Right ventricle myocardium inferior (tissue), 1 donor: ENCODE results near the gene SRSF5. TPM values are rescaled to one million over a fixed set of nuclear protein-coding genes. Genes with fewer than 3 reads are reported as not detected.
"Not testable (repeated sequence)": the region's sequence is repeated elsewhere in the genome, so short reads cannot be mapped to it uniquely, and the experiment has no call there.

Experiments
- ATAC-seq: fragments of 200-7000 bp; cut with Tn5 transposase; one replicate; pipeline ENCODE4 v1.9.1; 2020; ENCODE audit warnings: mild to moderate bottlenecking, moderate library complexity
- DNase-seq: peaks from one replicate; pipeline ENCODE4 v3.0.0; 2021; ENCODE audit errors: missing footprints
- intact Hi-C: fragments of 100-400 bp; cut with DNase I; formaldehyde crosslinking; loops from one replicate; pipeline ENCODE4 v1.11.0; 2022
- total RNA-seq: library from RNA; stranded (reverse); fragmentation: NEBNext Ultra II Directional; extraction: Animal tissue kit (Norgen Biotek cat#: 25700); gene quantifications from one replicate; pipeline ENCODE4 v1.2.1, GENCODE V29; 2021
- donor health status: DM: no; HTN: yes; CAD: no; lungs with severe emphysema.

The SRSF5 gene
- total RNA-seq, 1 donor from 2014 or later, result 120 TPM

DNA sequence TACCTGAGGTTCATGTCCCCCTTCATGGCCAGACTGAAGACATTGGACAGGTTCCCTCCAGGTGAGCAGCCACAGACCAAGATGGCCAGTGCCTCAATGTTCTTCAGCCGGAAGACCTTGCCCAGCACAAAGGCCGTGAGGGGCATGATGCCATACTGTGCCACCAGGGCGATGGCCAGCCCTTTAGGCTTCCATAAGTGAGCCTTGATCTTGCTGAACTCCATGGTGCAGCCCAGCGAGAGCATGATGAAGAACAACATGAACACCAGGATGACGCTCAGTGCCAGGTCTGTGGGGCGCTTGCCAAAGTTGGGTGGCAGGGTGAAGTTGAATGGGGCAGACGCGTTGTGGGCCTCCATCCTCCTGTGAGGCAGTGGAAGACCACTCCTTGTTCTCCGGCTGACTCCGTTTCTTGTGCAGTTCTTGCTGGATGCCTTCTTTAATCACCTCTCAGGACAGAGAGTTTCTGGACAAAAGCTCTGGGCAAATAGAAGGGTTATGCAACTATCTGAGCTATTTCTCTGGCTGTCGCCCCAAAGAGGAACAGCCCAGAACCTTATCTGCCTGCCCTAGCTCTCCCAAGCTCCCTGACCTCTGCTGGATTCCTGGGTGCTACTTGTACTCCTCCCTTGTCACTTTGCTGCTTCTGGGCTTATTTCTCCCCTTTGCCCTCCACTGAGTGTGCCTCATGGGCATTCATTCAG is 30.0 kb downstream of the SRSF5 start, which contains the start of gene SLC10A1:
Gene SLC10A1, minus strand, starts transcription at position 445 of the 704 bp plus-strand sequence. Its CDS starts 86 bp downstream, at position 359.
- intact Hi-C loops, result no loop called here
- no peak for DNase-seq
- ATAC-seq, result peak; percentile 74

DNA sequence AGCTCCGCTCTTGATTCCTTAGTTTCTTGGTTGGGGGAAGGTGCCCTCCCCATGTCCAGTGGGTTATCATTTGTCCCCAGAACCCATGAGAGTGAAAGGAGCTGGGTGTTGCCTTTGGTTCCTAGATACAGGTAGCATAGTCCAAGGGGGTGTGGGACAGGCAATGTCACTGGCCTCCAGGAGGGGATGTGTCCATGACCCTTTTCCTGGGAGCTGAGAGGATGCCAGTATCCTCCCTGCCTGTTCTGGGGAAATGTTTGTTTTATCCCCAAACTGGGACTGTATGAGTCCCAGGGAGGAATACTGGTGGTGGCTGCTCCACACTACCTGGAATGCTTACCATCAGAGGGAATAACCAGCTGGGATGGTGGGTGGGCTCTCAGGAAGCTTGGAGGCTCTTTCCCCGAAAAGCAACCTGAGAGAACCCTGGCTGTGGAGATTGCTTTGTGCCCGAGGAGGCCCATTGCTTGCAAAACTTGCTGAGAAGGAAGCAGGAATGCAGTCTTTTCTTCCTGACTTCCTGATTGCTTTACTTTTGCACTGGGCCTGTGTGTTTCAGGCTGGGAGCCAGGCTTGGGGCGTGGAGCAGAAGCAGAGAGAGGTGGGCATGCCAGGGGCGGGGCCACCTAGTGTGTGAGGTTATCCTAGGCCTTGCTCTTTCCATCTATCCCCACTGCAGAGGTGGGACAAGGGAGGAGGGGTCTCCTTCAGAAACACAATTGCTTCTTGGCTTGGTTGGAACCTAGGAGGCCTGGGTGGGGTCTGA is 30.8 kb downstream of the SRSF5 start:
- intact Hi-C loops, result no loop called here
- no peak for DNase-seq
- ATAC-seq, result no peak

DNA sequence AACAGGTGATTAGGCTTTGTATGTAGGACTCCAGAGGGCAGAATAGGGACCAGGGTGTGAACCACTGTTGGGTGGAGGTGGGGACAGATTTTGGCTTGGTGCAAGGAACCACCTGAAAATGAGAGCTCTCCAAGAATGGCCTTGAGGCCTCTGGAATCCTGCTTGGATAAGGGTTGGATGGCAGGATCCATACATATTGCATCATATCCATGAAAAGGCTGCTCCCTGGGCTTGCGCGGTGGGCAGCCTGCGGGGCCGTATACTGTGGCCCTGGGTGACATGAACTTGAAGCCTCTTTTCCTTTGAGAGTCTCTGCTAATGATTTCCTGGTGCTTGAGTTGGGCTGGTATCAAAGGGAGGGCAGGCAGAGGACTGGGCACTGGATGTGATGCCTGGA is 31.4 kb downstream of the SRSF5 start:
- no peak for ATAC-seq
- DNase-seq, result no peak
- intact Hi-C loops, result no loop called here

DNA sequence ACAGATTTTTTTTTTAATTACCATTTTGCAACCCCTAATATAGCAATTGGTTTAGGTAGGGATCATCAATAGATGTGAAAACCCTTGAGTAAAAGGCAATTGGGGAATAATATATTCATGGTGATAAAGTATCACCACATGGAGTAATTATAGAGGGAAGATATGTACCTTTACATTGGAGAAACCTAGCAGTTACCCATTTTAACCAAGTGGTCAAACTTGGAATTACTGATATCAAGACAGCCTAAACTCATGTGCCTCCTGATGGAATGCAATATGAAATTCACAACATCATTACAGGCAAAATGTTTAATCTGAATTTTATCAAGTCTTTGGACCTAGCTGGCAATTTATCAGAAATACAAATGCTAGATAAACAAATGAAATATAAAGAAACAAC is 36.8 kb downstream of the SRSF5 start:
- ATAC-seq, result no peak
- DNase-seq, result no peak
- intact Hi-C loops, result no loop called here

DNA sequence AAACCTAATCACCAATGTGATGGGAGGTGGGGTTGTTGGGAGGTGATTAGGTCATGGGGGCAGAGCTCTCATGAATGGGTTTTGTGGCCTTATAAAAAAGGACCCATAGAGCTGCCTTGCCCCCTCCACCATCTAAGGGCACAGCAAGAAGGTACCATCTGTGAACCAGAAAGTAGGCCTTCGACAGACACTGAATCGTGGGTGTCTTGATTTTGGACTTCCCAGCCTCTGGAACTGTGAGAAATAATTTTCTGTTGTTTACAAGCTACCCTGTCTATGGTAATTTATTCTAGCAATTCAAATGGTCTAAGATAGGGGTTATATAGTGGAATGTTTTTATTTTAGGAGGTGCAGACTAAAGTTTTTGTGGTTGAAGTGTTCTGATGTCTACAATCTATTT is 38.0 kb downstream of the SRSF5 start:
- ATAC-seq (no peak), DNase-seq (no peak)
- intact Hi-C loops, result no loop called here

DNA sequence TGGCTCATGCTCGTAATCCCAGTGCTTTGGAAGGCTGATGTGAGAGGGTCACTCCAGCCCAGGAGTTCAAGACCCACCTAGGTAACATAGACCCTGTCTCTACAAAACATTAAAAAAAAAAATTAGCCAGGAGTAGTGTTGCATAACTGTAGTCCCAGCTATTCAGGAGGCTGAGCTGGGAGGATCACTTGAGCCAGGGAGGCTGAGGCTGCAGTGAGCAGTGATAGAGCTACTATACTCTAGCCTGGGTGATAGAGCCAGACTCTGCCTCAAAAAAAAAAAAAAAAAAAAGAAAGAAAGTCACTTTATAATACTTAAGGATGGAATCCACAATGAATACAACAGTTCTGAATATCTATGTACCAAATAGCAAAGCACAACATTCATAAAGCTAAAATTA is 40.2 kb downstream of the SRSF5 start:
- intact Hi-C loops, result no loop called here
- DNase-seq (no peak), ATAC-seq (no peak)

DNA sequence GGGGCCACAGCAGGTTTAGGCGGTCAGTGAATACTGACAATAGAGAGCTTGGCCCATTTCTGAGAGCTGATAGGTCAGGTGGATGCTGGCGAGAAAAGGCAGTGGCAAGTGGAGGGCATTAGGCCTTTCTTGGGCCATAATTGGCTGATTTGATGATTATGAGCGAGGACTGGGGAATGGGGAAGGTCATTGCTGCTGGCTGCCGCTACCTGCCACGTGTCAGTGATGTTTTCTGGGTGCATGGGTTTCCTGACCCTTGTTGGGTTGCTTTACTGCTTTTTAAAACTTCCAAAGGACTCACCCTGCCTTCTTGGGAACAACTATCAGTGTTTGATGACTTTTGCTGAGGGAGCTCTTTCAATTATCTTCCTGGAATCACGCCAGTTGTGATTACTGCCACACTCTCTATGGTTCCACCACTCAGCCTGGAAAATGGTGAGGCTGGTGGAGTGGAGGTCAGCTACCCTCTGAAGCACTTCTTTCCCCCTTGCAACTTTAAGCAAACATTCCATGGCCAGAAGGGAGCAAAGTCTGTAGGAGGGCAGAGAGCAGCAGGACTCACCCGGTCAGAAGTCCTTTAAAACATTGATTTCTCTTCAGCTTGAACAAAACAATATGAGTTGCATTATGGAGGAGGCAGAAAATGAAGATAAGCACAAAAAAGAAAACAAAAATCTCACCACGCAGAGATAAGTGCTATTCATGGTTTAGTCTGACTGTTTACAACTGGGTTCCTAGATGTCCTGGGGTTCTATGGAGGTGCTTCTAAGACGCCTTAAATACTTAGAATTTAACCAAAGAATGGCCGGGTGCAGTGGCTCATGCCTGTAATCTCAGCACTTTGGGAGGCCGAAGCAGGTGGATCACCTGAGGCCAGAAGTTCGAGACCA is 42.2 kb downstream of the SRSF5 start:
- ATAC-seq (no peak), DNase-seq (no peak)
- intact Hi-C loops, result no loop called here

DNA sequence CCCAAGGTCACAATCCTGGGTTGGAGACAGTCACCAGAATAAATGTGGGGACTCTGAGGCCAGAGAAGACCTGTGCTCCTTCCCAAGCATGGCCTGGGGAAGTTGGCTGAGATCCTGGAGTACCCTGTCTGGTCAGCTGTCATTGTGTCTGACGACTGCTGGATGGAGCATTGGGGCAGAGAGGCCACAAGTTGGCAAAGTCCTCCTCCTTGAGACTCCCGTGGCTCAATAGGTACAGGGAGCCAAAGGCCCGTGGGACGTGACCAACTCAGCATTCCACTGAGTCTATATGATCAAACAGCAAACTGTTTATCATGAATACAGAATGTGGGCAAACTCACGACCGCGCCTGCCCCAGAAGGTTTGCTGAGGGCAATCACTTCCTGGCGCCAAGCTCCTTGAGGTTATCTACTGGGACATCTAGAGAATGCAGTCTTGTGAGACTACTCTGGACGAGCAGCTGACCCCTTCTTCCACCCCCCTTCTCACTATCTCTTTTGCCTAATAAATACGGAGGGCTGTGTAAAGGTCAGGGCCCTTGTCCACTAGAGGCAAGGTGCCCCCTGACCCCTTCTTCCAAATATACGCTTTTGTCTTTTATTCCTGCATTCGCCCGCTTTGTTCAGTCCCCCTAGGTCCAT is 44.4 kb downstream of the SRSF5 start:
- DNase-seq, result no peak
- ATAC-seq, result no peak
- intact Hi-C loops, result loop anchor here (10.0 kb wide), 1 partner anchor 503 kb away; no protein-coding TSS in a partner anchor

DNA sequence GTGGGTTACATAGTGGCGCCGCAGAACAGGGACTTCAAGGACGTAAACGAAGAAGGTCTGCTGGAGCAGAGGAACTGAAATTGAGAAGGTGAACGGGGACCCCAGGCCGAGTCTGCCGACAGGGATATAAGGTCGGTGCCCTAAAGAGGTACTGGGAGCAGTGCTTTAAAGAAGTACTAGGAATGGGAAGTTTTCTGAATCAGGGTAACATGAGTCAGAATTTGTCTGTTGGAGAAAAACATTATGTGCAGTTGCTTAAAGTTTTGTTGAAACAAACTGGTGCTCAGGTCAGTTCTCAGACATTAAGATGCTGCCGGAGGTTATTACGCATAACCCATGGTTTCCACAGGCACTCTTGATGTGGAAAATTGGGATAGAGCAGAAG is 44.9 kb downstream of the SRSF5 start:
- intact Hi-C loops, result loop anchor here (10.0 kb wide), 1 partner anchor 503 kb away; no protein-coding TSS in a partner anchor
- DNase-seq, result no peak
- ATAC-seq, result no peak

DNA sequence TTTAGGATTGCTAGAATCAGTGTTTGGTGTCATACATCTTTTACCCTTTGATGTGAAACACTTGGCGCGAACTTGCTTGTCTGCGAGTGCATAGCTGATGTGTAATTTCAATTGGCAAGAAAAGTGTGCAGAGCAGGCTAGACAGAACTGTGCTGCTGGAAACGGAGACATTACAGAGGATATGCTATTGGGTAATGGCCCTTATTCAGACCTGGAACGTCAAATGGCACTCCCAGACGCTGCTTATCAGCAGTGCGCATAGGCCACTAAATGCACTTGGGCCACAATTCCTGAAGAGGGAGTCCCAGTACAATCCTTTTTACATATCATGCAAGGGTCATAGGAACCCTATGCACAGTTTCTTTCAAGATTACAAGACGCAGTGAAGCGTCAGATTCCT is 45.8 kb downstream of the SRSF5 start:
- DNase-seq (no peak), ATAC-seq (no peak)
- intact Hi-C loops, result loop anchor here (10.0 kb wide), 1 partner anchor 502 kb away; no protein-coding TSS in a partner anchor

DNA sequence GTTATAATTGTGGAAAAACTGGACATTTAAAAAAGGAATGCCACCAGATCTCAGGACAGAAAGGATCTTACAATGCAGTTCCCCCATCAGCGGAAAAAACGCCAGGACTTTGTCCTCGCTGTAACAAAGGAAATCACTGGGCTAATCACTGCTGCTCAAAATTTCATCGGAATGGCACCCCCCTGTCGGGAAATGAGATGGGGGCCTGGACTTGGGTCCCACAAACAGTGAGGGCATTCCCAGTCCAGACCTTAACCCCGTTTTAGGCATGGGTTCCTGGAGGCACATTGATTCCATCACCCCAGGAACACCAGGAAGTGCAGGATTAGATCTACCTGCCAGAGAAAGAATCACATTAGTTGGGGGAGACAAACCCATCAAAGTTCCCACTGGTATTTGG is 46.4 kb downstream of the SRSF5 start:
- ATAC-seq, DNase-seq: not testable (repeated sequence)
- intact Hi-C loops, result loop anchor here (10.0 kb wide), 1 partner anchor 501 kb away; no protein-coding TSS in a partner anchor

DNA sequence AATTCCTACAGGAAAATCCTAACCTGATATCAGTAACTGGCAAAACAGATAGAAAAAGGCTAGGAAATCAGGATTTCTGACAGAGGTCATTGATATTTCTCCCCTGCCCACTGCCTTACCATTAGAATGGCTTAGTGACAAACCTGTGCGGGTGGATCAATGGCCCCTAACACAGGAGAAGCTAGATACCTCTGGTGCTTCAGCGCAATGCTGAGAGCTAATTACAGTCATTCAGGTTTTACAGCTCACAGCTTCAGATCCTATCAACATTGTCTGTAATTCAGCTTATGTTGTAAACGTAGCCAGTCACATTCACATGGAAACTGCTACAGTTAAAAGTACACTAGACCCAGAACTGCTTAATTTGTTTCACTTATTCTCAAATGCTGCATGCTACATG is 47.5 kb downstream of the SRSF5 start:
- no peak for ATAC-seq
- DNase-seq, result no peak
- intact Hi-C loops, result loop anchor here (10.0 kb wide), 1 partner anchor 500 kb away; no protein-coding TSS in a partner anchor

DNA sequence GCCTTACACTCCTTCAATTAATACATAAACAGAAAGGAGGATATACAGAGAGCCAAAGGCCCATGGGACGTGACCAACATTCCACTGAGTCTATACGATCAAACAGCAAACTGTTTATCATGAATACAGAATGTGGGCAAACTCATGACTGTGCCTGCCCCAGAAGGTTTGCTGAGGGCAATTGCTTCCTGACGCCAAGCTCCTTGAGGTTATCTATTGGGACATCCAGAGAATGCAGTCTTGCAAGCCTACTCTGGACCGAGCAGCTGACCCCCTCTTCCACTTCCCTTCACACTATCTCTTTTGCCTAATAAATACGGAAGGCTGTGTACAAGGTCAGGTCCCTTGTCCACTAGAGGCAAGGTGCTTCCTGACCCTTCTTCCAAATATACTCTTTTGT is 48.6 kb downstream of the SRSF5 start:
- intact Hi-C loops, result loop anchor here (10.0 kb wide), 1 partner anchor 499 kb away; no protein-coding TSS in a partner anchor
- ATAC-seq (no peak), DNase-seq (no peak)

DNA sequence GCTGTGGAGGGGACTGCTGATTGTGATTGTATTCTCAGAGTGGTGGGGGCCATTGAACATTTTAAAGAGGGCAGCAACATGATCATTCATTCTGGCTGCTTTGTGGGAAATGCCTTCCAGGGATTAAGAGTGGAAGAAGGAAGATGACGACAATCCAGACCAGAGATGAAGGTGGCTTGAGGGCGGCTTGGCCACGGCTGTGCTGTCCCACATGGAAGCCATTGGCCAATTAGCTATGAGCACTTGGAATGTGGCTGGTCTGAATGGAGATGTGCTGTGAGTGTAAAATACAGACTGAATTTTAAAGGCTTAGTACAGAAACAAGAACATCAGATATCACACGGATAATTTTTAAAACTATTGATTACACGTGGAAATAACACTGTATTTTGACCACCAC is 49.3 kb downstream of the SRSF5 start:
- ATAC-seq (no peak), DNase-seq (no peak)
- intact Hi-C loops, result loop anchor here (10.0 kb wide), 1 partner anchor 499 kb away; no protein-coding TSS in a partner anchor

DNA sequence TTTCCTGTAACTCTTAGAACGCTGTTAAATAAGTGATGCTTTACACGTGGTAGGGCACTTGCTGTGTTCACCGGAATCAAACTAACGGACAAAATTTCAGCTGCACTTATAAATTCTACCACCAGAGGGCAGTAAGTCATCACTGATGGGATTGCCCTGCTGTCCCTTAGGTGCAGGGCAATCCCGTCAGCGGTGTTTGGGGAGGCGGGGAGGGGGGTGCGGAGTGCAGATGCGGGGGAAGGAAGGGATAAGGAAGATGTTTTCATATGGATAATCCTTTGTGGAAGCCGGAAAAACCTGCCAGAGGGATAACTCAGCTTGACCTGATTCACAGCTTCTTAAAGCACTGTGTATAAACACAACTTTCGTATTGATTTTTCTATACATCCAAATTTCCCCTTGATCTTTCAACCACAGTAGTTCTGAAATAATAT is 51.8 kb downstream of the SRSF5 start:
- intact Hi-C loops, result loop anchor here (2.0 to 10.0 kb wide), 2 partner anchors 210 to 496 kb away; no protein-coding TSS in a partner anchor
- ATAC-seq (peak; percentile 50), DNase-seq (no peak)

DNA sequence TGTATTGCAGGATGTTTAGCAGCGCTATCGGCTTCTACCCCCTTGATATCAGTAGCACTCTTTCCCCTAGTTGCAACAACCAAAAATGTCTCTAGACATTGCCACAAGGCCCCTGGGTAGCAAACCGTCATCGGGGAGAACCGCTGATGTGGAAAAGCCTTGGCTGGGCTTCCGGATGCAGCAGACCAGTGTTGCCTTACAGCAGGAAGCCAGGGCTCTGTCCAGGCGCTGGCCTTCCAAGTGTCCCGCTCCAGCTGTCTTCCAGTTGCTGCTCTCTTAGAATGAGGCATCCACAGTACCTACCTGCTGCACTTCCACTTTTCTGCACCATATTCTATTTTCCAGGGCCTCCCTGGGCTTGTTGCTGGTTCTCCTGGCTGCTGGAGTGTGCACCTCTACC is 52.7 kb downstream of the SRSF5 start:
- intact Hi-C loops, result loop anchor here (2.0 to 10.0 kb wide), 2 partner anchors 209 to 495 kb away; no protein-coding TSS in a partner anchor
- ATAC-seq, result no peak
- no peak for DNase-seq

DNA sequence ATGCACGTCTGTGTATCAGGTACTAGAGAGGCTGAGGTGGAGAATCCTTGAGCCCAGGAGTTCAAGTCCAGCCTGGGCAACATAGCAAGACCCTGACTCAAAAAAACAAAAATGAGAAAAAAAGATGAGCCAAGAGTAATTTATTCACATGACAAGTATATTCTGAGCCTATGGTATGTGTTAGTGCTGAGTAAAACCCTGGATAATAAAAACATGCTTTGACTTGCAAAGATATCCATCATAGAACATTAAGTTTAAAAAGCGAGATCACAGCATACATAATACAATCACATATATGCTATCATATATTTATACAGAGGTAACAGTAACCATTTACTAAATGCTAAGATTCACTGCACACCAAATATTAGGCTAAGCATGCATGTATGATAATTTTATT is 54.0 kb downstream of the SRSF5 start:
- ATAC-seq (no peak), DNase-seq (no peak)
- intact Hi-C loops, result no loop called here
